DND-41 (cell line): Measurements from ENCODE around the gene TMEM258.

Experiments used
- ATAC-seq: fragments of 200-7000 bp; cut with Tn5 transposase; 3 replicates; pipeline ENCODE4 v1.9.1; 2021; ENCODE audit warnings: low read depth; ENCODE audit not compliant: insufficient read depth
- DNase-seq: peaks from one replicate; pipeline ENCODE4 v3.0.0-alpha.2; 2020
- H2AFZ ChIP-seq: 2 replicates; pipeline ENCODE4 v1.6.0; 2012; ENCODE audit warnings: low read depth, low read length
- H3K27ac ChIP-seq: 2 replicates; pipeline ENCODE4 v1.5.1; 2012; ENCODE audit warnings: low read length, inconsistent platforms
- H3K27me3 ChIP-seq: fragments of 200-600 bp; sonication (generic); 2 replicates; pipeline ENCODE4 v1.6.0; 2012; ENCODE audit warnings: low read length, mild to moderate bottlenecking, inconsistent platforms; ENCODE audit not compliant: insufficient read depth, poor library complexity
- H3K36me3 ChIP-seq: 2 replicates; pipeline ENCODE4 v1.5.1; 2012; ENCODE audit warnings: low read length, inconsistent platforms; ENCODE audit not compliant: insufficient read depth
- H3K4me1 ChIP-seq: 2 replicates; pipeline ENCODE4 v1.5.1; 2012; ENCODE audit warnings: mild to moderate bottlenecking, low read length; ENCODE audit not compliant: insufficient read depth
- H3K4me2 ChIP-seq: 2 replicates; pipeline ENCODE4 v1.6.0; 2012; ENCODE audit warnings: mild to moderate bottlenecking, moderate library complexity, low read length, inconsistent platforms; ENCODE audit not compliant: insufficient read depth
- H3K4me3 ChIP-seq, 2 experiments: fragments of 200-600 bp in 1 of 2; shearing (Covaris generic) in 1 of 2; 2 replicates each; pipeline ENCODE4 v1.5.1; 2012 to 2016; ENCODE audit warnings: inconsistent platforms in 2 of 2, low read length in 2 of 2, mild to moderate bottlenecking in 2 of 2, low read depth in 1 of 2, moderate library complexity in 1 of 2
- H3K79me2 ChIP-seq: 2 replicates; pipeline ENCODE4 v1.6.0; 2012; ENCODE audit warnings: low read length, inconsistent platforms; ENCODE audit not compliant: insufficient read depth
- H3K9ac ChIP-seq: 2 replicates; pipeline ENCODE4 v1.6.0; 2012; ENCODE audit warnings: low read depth, mild to moderate bottlenecking, inconsistent platforms, low read length, moderate library complexity
- H3K9me3 ChIP-seq: 2 replicates; pipeline ENCODE4 v1.5.1; 2012; ENCODE audit warnings: low read length, moderate library complexity, mild to moderate bottlenecking, inconsistent platforms; ENCODE audit not compliant: insufficient read depth, severe bottlenecking
- H4K20me1 ChIP-seq: 2 replicates; pipeline ENCODE4 v1.6.0; 2012; ENCODE audit warnings: low read length; ENCODE audit not compliant: insufficient read depth
- EZH2 ChIP-seq: IDR thresholded peaks from 3 replicates; pipeline ENCODE4 v1.6.1; 2012; ENCODE audit warnings: borderline replicate concordance, low read depth, mild to moderate bottlenecking, moderate library complexity, low read length, inconsistent platforms; ENCODE audit not compliant: severe bottlenecking
- TF ChIP-seq, protein P1 (sequence below): IDR thresholded peaks from 2 replicates; pipeline ENCODE4 v1.5.1; 2012; ENCODE audit warnings: borderline replicate concordance, low read length, moderate library complexity, mild to moderate bottlenecking; ENCODE audit not compliant: poor library complexity, severe bottlenecking; ENCODE audit errors: extremely low read depth

TMEM258 gene

DNA sequence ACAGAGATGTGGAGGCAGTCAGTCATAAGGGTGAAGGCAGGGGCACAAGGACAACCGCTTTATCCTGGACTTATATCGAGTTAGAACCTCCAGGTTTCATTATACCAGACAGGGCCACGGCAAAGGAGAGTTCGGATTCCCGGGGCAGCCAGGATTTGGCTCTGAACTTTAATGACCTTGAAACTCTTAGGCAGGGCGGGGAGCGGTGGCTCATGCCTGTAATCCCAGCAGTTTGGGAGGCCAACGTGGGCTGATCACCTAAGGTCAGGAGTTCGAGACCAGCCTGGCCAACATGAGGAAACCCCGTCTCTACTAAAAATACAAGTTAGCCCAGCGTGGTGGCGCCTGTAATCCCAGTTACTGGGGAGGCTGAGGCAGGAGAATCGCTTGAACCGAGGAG, 41.0 kb downstream of the TMEM258 start:
- no peaks in the 10 kb centered on the region for H3K9me3 ChIP-seq
- no peaks in the 10 kb centered on the region for H3K79me2 ChIP-seq
- no peaks in the 10 kb centered on the region for H3K36me3 ChIP-seq
- DNase-seq, result no peak
- H4K20me1 ChIP-seq, result peaks cover 4% of the 10 kb centered on the region
- no peaks in the 10 kb centered on the region for H3K27me3 ChIP-seq
- H3K4me1 ChIP-seq, result no peaks in the 10 kb centered on the region
- no peak for TF ChIP-seq EZH2
- TF ChIP-seq, protein P1, sequence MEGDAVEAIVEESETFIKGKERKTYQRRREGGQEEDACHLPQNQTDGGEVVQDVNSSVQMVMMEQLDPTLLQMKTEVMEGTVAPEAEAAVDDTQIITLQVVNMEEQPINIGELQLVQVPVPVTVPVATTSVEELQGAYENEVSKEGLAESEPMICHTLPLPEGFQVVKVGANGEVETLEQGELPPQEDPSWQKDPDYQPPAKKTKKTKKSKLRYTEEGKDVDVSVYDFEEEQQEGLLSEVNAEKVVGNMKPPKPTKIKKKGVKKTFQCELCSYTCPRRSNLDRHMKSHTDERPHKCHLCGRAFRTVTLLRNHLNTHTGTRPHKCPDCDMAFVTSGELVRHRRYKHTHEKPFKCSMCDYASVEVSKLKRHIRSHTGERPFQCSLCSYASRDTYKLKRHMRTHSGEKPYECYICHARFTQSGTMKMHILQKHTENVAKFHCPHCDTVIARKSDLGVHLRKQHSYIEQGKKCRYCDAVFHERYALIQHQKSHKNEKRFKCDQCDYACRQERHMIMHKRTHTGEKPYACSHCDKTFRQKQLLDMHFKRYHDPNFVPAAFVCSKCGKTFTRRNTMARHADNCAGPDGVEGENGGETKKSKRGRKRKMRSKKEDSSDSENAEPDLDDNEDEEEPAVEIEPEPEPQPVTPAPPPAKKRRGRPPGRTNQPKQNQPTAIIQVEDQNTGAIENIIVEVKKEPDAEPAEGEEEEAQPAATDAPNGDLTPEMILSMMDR, result no peak
- H3K27ac ChIP-seq, result no peak overlapping the region
- H2AFZ ChIP-seq, result no peak overlapping the region
- no peak overlapping the region for H3K9ac ChIP-seq
- H3K4me3 ChIP-seq, result no peak overlapping the region
- no peak overlapping the region for H3K4me2 ChIP-seq
- no peak for ATAC-seq

GRCh38 chr11:61750631-61751273, 41.6 kb downstream of the TMEM258 start:
- Histone ChIP-seq H3K9me3 (no peaks in the 10 kb centered on the region), H3K27me3 (no peaks in the 10 kb centered on the region), H3K4me2 (no peak overlapping the region), H3K4me3 (no peak overlapping the region), H3K27ac (no peak overlapping the region), H3K4me1 (no peaks in the 10 kb centered on the region), H4K20me1 (peaks cover 4% of the 10 kb centered on the region), H3K79me2 (no peaks in the 10 kb centered on the region), H3K36me3 (no peaks in the 10 kb centered on the region), H2AFZ (no peak overlapping the region), H3K9ac (no peak overlapping the region)
- TF ChIP-seq, protein P1, result no peak
- TF ChIP-seq EZH2, result no peak
- DNase-seq, result no peak
- no peak for ATAC-seq

DNA sequence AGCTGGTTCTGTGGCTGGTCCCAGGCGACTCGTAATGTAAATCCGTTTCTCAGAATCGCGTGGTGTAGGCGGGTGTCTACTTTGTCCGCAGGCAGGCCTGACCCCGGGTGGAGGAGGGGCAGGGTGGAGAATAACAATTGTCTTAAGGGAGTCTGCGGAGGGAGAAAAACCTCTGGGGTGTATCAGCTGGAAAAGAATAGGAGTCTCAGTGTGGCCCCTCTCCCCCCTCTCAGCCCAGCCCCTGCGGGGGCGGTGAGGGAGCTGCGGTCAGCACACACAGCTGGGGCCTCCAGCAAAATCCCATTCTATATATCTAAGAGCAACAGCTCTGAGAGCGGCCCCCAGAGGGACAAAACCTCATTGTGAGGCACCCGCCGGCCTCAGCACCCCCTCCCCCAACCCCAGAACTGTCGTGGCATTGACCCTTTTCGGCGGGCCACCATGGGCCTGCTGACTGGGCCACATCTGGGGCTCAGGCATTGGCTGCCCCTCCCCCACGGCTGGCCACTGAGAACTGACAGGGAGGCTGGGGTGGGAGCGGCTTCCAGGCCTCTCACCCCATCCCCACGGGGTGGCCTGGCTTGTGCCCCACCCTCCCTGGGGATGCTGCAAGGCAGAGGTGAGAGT, 42.7 kb downstream of the TMEM258 start:
- Histone ChIP-seq H3K36me3 (no peaks in the 10 kb centered on the region), H3K4me1 (no peaks in the 10 kb centered on the region), H3K9me3 (no peaks in the 10 kb centered on the region), H2AFZ (no peak overlapping the region), H3K4me3 (no peak overlapping the region), H3K4me2 (no peak overlapping the region), H3K9ac (no peak overlapping the region), H3K27me3 (no peaks in the 10 kb centered on the region), H4K20me1 (peaks cover 4% of the 10 kb centered on the region), H3K27ac (no peak overlapping the region), H3K79me2 (no peaks in the 10 kb centered on the region)
- no peak for ATAC-seq
- TF ChIP-seq, protein P1, result no peak
- TF ChIP-seq EZH2, result no peak
- no peak for DNase-seq

- ATAC-seq, result peak; percentile 30; the same call in 1 of the 3 replicates
- Histone ChIP-seq H3K9ac (no peak overlapping the region), H3K4me1 (no peaks in the 10 kb centered on the region), H3K9me3 (no peaks in the 10 kb centered on the region), H3K27ac (no peak overlapping the region), H3K27me3 (no peaks in the 10 kb centered on the region), H4K20me1 (peaks cover 4% of the 10 kb centered on the region), H2AFZ (no peak overlapping the region), H3K4me2 (no peak overlapping the region), H3K79me2 (no peaks in the 10 kb centered on the region), H3K36me3 (no peaks in the 10 kb centered on the region), H3K4me3 (no peak overlapping the region)
- no peak for DNase-seq
- TF ChIP-seq, protein P1, result no peak
- no peak for TF ChIP-seq EZH2
Measured at GRCh38 chr11:61747967-61748285, 44.5 kb downstream of the TMEM258 start.
